GM21786 (cell line): ENCODE measurements around the gene TSPAN15.

Experiments used
- ATAC-seq: cut with Tn5 transposase; IDR thresholded peaks from one replicate; pipeline ENCODE4 v1.9.1; 2021; ENCODE audit not compliant: unreplicated experiment

Gene TSPAN15

DNA sequence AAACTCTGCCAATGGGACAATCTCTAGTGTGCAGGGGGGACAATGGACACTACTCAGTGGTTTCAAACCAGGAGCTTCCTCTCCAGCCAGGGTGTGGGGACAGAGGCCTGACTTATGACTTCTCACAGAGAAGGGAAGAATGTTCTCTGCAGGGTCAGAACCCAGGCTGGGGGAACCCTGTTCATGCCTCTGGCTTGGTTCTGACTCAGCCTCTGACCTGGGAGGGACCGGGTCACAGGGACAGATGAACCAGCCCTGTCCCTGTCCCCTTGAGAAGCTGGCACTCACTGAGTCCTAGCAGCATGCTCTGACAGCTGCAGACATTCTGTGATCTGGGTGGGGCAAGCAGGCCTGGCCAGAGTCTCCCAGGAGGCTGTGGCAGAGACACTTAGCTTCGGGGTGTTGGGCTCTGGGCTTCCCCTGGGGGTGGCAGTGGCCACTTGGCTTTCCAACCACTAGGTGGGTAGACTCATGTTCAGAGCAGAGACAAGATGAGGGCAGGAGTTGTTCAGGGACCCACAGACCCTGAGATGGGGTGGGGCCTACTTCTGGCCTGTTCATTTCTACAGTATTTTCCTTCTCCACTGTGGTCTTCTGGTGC is 13.6 kb downstream of the TSPAN15 start:
- no peak for ATAC-seq

GRCh38 chr10:69465457-69466157 is 14.3 kb downstream of the TSPAN15 start:
- no peak for ATAC-seq

- no peak for ATAC-seq
These were observed 14.9 kb downstream of the TSPAN15 start for GRCh38 chr10:69466158-69466490.

DNA sequence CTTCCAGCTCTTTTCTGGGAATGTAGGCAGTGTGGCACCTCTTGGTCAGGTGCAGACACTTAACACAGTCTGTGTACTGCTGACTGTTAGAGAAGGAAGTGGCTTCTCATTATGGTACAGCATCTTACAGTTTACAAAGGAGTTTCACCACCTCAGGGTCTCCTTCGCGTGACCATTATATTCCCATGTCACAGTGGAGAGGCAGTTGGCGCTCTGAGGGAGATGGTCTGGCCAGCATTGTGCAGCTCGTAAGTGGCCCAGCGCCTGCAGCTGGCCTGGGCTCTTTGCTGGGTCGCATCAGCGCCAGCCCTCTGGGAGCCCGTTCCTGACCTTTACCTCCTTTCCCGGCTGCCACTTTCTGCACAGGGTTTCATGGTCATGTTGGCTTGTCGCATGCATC is 15.4 kb downstream of the TSPAN15 start:
- no peak for ATAC-seq

- no peak for ATAC-seq
These were observed 16.9 kb downstream of the TSPAN15 start for GRCh38 chr10:69467928-69468750.

DNA sequence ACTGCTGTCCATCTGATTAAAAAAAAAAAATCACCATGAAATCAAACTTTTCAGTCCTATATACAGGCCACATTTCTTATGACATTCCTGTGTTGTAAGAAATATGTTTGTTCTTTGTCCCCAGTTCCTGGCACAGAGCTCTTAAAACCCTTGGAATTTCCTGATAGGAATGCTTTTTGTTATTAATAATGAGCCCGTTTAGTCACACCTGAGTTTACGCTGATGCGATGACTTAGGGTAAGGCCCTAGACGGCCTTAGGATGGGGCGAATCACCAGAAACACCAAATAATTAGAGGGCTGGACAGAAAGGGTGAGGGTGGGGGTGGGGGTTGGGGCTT is 17.5 kb downstream of the TSPAN15 start:
- no peak for ATAC-seq

DNA sequence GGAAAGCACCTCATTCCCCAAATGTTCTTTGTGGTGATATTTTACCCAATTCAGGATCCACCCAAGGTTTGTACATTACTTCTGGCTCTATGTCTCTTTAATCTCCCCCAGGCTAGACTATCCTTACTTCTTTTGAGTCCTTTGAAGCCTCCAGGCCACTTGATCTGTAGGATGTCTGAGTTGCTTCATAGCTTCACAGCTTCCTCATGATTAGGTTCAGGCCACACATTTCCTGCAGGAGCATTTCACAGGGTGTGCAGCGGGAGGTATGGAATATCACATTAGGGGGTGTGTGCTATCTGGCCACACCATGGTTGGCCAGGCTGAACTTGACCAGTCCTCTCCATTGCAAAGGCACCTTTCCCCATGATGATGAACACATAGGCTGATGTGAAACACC is 18.7 kb downstream of the TSPAN15 start:
- no peak for ATAC-seq

DNA sequence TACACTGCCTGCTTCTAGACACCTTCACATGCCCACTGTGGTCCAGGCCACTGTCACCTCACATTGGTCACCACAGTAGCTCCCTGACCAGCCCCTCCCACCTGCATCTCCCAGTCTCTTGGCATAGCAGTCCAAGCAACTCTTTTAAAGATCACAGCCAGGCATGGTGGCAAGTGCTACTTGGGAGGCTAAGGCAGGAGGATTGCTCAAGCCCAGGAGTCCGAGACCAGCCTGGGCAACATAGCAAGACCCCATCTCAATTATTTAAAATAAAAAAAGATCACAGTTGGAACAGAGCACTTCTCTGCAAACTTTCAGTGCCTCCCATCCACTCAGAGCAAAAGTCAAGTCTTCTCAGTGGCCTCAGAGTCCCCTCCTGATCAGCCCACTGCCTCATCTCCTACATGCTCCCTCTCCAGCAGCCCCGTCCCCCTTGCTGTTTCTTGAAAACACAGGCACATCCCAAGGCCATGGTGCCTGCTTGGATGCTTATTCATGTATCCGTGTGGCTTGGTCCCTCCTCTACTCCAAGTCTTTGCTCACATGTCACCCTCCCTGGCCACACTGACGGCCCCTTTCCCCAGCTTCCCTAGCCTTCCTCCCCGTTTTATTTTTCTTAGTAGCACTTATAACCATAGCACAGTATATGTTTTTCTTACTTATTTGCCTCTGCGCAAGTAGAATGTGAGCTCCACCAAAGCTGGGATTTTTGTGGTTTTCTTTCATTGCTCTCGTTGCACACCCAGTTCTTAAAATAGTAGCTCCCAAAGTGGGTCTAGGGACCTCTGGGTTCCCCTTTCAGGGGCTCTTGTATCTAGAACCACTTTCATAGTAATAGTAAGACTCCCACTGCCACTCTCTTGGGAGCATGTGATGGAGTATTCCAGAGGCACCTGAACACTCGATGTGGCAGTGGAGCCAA is 19.5 kb downstream of the TSPAN15 start:
- ATAC-seq: no peak

DNA sequence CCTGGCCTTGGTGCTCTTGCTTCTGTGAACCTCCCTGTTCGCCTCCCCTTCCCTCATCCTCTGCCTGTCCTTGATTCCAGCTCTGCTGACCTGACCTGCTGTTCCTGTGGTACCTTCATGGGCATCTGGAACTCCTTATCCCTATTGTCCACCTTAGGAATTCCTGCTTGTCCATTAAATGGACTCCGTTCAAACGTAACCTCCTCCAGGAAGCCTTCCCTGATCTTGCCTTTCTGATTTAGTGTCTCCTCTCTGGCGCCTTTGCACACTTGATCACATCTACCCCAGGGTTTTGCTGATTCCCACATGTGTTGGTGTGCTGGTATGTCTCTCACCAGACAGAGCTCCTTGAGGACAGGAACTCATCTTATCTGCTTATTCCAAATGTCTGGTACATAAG is 20.9 kb downstream of the TSPAN15 start:
- ATAC-seq: no peak

GRCh38 chr10:69472544-69472943 is 21.3 kb downstream of the TSPAN15 start:
- ATAC-seq: no peak

- ATAC-seq: no peak
These were observed 22.2 kb downstream of the TSPAN15 start for GRCh38 chr10:69473304-69473990.

DNA sequence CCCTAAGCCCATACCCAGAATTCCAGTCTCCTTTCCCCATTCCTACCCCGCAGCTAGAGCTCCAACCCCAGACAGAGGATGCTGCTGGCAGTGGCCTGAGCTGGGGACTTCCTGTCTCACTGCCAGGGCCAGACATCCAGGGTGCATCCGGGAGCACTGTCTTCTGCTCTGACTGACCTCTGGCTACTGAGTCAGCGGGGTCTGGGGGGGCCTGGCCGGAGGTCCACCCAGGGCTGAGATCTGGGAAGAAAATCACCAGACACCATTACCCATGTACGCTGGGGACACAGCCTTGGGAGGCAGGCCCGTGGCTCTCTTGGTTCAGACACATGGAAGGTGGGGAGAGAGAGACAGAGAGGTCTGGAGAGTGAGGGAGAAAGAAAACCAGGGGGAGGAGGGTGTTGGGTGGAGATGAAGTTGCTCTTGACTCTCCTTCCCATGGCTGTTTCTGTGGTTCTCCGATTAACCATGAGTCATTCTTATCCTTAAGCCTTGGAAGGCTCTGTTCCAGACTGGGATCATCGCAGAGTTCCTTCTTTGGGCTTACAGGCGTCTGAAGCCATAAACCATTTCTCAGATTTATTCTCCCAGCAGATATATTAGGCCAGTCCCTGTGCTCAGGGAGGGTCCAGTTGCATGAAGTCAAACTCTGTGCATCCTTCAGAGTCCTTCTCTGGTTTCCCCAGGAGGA is 23.6 kb downstream of the TSPAN15 start:
- no peak for ATAC-seq

GRCh38 chr10:69475433-69475830 is 24.2 kb downstream of the TSPAN15 start:
- no peak for ATAC-seq

- ATAC-seq: no peak
These were observed 26.8 kb downstream of the TSPAN15 start for GRCh38 chr10:69477968-69478597.

GRCh38 chr10:69479240-69480067 is 28.2 kb downstream of the TSPAN15 start:
- ATAC-seq: no peak

GRCh38 chr10:69480068-69480412 is 28.8 kb downstream of the TSPAN15 start:
- no peak for ATAC-seq

DNA sequence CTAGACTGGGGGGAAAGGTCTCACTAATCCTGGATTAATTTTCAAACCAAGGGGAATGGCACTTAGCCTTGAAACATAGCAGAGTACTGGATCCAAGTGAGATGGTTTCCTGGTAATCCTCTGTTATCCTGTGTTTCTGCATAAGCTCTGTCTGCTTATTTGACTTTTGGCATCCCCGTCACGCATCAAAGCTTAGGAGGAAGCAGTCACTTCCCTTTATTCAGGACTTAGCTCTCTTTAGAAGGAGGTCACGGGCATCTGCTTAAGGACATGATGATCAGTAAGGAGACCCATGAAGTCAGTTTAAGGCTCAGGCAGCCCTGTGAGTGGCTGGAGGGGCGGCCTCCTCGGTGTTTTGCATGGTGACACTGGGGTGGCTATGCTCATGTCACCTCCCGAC is 30.0 kb downstream of the TSPAN15 start:
- ATAC-seq: no peak

DNA sequence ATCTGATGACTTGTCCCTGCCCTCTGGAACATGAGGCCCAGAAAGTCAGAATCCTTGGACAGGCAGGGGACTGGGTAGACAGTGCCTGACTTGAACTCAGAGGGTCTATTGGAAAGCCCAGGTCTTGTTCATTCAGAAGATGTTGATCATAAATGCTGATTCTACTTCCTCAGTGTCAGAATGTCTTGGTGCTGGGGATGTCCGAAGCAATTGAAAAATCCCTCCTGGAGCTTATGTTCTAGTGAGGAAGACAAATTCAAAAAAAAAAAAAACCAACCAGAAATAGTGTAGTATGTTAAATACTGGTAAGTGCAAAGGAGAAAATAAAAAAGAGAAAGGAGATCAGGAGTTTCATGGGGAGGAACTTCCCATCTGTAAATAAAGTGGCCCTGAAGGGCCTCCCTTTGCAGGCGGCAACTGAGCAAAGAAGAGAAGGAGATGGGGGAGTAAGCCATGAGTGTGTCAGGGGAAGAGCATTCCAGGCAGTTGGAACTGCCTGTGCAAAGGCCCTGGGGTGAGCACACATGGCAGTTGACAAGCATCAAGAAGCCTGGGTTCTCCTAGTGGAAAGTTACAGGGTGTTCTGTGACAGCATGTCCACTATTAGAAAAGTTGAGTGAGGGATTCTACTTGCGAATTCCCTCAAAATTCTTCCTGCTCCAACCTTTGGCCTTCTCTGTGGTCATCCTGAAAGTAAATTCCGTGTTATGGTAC is 30.7 kb downstream of the TSPAN15 start:
- no peak for ATAC-seq
